ENCODE results near the gene CENPC. TPM values are rescaled to one million over a fixed set of nuclear protein-coding genes. Genes with fewer than 3 reads are reported as not detected.

The CENPC gene, protein sequence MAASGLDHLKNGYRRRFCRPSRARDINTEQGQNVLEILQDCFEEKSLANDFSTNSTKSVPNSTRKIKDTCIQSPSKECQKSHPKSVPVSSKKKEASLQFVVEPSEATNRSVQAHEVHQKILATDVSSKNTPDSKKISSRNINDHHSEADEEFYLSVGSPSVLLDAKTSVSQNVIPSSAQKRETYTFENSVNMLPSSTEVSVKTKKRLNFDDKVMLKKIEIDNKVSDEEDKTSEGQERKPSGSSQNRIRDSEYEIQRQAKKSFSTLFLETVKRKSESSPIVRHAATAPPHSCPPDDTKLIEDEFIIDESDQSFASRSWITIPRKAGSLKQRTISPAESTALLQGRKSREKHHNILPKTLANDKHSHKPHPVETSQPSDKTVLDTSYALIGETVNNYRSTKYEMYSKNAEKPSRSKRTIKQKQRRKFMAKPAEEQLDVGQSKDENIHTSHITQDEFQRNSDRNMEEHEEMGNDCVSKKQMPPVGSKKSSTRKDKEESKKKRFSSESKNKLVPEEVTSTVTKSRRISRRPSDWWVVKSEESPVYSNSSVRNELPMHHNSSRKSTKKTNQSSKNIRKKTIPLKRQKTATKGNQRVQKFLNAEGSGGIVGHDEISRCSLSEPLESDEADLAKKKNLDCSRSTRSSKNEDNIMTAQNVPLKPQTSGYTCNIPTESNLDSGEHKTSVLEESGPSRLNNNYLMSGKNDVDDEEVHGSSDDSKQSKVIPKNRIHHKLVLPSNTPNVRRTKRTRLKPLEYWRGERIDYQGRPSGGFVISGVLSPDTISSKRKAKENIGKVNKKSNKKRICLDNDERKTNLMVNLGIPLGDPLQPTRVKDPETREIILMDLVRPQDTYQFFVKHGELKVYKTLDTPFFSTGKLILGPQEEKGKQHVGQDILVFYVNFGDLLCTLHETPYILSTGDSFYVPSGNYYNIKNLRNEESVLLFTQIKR
- total RNA-seq: 5.4 and 12.8 TPM in 2 replicates

GRCh38 chr4:67545199-67546003 lies at the start of gene CENPC:
Gene CENPC (minus strand): TSS chr4:67545503. CDS start chr4:67545355, 148 bp downstream.

DNA sequence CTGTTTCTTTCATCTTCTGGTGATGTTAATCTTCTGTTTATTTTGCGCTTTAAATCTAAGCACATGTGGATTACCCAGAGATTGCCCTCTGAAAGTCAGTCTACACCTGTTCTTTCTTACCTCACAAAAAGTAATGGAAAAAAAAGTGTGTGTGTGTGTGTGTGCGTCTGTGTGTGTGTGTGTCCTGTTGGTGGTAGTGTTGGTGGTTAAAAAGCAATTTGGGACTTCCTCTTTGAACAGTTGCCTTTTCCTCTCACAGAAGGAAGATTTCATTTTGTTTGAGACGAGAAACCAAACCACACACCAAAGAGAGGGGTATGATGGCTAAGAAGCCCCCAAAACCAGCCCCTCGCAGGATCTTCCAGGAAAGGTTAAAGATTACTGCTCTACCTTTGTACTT lies 13.2 kb upstream of the CENPC start, which contains the start of gene STAP1:
TSS of gene STAP1 (plus strand) at position 235 of the 400 bp plus-strand sequence. CDS start at position 318, 83 bp downstream.

Other genes starting within 250 kb of the CENPC start
- not detected in 2 replicates for gene STAP1, start 13.2 kb upstream of the CENPC start, total RNA-seq
- 16.1 and 70.3 TPM in 2 replicates for gene UBA6, start 155.7 kb upstream of the CENPC start, total RNA-seq
- gene GNRHR, start 208.9 kb upstream of the CENPC start, total RNA-seq: not detected in 2 replicates